HK-2 (cell line): ENCODE data around the gene ATP8B1.
A peak's percentile ranks its signal among the peaks of the same experiment; 100 is the strongest.
"Not testable (repeated sequence)": the region's sequence is repeated elsewhere in the genome, so short reads cannot be mapped to it uniquely, and the experiment has no call there.

ENCODE experiments used
- DNase-seq: peaks from one replicate; pipeline ENCODE4 v3.0.0-alpha.2; 2018; ENCODE audit not compliant: unreplicated experiment

ATP8B1 gene

DNA sequence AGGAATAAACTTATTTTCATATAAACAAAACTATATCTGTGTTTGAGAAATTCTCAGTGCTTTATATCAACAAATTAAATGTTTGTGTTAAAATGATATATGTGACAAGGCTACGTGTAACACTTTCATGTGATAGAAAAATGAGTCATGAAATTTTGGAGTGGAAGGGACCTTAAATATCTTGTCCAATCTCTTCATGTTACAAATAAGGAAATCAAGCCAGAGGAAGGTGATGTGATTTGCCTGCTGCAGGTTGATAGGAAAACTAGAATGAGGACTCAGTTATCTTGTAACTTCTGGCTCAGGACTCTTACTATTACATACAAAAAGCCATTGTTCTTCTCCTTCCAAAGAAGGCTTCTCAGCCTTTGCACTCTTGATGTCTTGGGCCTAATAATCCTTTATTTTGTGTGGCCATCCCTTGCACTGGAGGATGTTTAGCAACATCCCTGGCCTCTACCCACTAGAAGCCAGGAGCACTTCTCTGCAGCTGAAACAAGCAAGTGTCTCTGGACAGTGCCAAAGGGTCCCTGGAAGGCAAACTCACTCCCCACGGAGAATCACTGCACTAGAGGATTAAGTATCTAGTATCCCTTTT, 138.4 kb downstream of the ATP8B1 start:
- DNase-seq: no peak

- DNase-seq: peak; percentile 13
These were observed 142.2 kb downstream of the ATP8B1 start for GRCh38 chr18:57660961-57661360.

DNA sequence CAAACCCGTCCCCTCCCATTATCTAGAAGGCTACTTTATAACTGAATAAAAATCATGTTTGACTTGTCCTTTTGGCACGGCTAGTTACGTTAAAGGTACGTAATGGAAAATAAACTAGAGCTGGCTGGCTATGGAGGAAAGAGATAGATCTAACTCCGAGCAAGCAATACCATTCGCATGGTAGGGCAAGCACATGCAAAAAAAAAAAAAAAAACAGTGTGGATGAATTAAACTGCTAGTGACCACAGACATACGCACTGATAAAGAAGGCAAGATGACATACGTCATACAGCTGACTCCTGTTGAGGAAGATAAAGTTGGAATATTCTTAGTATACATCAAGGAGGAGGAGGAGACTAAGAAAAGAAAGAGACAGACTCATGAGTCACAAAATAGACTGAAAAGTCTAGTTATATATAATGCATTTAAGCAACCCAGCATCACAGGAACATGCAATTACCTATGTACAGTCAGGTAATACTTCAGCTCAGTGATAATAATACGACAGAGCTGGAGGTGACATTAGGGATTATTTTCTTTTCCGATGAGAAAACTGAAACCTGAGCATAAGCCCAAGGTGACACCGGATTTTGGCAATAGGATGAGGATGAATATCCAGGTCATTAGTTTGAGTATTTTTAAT, 143.5 kb downstream of the ATP8B1 start:
- no peak for DNase-seq

- DNase-seq: no peak
These were observed 145.6 kb downstream of the ATP8B1 start for GRCh38 chr18:57657542-57657941.

DNA sequence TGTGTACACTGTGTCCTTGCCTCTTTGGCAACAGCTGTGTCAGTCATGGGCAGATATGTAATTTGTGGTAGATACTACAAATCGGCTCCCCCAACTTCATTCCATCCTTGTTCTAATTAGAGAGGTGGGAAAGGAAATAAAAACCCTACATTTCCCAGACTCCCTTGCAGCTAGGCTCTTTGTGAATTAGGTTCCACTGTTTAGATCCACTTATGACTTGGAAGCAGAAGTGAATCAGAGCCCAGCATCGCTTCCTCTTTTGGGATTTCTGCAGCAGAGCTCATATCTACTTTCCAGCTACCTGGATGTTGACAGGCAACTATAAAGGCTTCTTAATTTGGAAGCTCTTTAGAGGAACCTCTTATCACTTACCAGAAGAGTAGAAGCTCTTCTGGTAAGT, 147.4 kb downstream of the ATP8B1 start:
- DNase-seq: no peak

DNA sequence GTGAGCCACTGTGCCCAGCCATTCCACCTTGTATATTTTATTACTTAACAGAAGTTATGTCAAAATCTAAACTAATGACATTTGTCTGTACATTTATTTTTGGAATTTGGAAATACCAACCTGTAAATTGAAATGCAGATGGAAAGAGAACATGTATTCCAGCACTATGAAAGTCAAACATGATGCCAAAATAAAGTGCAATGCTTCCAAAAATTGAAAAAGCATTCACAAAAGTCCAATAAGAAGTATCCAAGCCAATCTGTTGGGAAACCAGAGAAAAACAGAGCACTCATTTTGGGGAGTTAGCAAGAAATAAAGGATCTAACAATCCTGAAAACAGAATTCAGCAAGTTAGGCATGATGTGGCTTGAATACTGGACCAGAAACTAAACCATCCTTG, 151.2 kb downstream of the ATP8B1 start:
- no peak for DNase-seq

GRCh38 chr18:57649556-57650500, 153.3 kb downstream of the ATP8B1 start:
- no peak for DNase-seq

GRCh38 chr18:57648414-57648813, 154.7 kb downstream of the ATP8B1 start:
- no peak for DNase-seq

DNA sequence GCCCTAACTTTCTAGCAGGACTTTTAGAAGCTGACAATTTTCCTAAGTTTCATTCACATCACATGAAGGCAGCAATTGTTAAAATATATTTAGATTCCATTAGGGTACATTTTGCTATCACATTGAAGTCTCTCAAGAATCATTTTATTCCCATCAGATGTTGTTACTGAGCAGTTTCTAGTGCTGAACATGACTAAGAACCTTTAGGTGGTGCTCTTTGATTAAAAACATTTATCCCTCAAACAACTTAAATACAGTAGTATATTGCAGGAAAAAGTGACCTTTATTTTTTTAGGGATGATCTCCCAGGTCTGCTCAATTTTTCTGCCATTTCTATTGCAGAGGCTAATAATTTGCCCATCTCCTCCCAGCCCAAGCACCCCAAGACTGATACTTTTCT, 158.6 kb downstream of the ATP8B1 start:
- no peak for DNase-seq

- not testable (repeated sequence) for DNase-seq
These were observed 159.4 kb downstream of the ATP8B1 start for GRCh38 chr18:57643726-57644125.

- DNase-seq: not testable (repeated sequence)
These were observed 160.7 kb downstream of the ATP8B1 start for GRCh38 chr18:57642462-57642861.

DNA sequence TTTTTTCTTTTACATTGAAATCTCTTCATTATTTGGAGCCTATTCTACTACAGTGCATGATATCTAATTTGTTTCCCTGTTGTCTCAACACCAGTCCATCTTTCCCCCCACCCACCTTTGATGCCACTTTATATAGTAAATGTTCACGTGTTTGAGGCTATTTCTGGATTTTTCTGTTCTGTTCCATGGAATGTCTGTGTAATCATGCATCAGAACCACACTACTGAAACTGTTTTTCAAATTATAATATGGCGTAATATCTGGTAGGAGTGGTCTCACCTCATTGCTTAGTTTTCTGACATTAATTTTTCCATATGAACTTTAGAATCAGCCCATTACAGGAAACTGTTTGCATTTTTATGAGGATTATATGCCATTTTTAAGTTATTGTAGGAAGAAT, 162.4 kb downstream of the ATP8B1 start:
- no peak for DNase-seq

- DNase-seq: no peak
These were observed 162.9 kb downstream of the ATP8B1 start for GRCh38 chr18:57640236-57640635.

DNA sequence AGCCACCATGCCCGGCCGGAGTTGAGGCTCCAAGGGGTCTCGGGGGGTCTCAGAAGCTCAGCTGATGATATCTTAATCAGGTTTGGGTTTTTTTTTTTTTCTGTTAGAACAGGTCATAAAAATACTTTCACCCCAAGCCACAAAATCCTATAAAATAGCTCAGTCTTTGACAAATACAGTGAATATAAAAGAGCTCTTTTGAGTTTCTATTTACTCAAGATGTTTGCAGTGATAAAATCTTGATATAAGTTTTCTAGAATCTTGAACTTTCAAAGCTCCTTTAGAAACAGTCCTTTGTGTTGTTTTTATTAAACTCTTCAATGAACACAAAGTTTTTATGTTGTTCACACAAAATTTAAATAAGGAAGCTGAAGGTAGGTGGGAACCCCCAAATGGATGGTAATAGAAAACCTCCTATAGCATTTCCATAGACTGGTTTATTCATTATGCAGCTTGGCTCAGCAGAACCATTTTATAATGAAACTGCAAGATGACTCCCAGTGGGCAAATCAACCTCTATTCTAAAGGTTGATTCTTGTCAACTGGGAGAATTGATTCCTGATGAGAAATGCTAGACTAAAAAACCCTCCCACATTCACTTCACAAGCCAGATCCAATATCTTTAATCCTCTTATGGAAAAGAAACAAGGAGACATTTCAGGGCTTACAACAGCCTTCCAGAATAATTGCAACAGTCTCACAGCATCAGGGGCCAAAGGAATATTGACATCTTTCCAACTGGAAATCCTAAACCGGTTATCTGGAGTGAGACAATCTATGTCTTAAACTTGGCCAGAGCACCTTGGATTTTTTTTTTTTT, 167.9 kb downstream of the ATP8B1 start:
- no peak for DNase-seq

DNA sequence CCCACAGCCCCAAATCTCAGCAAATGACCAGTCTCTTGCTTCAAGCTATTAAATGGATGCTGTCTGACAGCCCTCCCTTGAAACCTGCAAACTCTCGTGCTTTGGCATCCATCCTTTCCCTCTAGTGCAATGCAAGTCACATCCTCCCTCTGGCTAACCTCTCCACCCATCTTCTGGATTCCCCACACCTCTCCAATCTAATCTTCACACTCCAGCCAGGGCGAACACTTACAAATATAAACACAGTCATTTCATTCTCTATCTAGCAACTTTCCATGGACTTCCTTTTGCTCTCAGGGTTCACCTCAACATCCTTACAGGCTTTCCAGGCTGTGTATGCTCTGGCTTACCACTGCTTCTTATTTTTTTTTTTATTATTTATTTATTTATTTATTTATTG, 171.4 kb downstream of the ATP8B1 start:
- no peak for DNase-seq

DNA sequence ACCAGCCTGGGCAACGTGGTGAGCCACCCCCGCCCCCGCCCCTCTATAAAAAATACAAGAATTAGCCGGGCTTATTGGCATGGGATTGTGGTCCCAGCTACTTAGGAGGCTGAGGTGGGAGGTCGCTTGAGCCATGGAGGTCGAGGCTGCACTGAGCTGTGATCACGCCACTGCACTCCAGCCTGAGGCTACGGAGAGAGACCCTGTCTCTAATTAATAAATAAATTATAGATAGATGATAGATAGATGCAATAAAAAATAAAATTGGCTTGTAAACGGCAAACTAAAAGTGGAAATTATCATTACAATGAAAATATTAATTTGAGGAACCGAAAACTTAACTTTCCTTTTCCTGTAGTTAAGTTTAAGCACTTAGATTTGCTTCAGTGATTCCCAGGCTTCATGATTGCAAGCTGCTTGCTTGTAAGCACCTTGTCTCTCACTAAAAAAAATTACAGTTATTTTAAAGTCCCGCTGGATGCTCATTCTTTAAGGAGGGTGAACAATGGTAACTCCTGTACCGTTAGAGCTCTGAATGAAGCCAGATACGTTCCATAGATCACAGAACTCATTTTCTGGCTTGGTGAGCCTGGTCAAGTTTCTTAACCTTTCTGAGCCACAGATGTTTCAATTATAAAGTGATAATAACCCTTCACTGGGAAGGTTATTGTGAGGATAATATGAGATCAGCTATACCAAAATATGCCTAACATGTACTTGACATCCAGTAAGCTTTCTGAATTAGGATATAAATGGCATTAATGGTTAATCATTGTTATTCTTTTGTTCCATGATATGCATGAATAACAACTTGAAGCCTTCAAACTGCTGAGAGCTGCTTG, 172.1 kb downstream of the ATP8B1 start:
- DNase-seq: no peak

- peak; percentile 77 for DNase-seq
These were observed 172.9 kb downstream of the ATP8B1 start for GRCh38 chr18:57630002-57630753.

DNA sequence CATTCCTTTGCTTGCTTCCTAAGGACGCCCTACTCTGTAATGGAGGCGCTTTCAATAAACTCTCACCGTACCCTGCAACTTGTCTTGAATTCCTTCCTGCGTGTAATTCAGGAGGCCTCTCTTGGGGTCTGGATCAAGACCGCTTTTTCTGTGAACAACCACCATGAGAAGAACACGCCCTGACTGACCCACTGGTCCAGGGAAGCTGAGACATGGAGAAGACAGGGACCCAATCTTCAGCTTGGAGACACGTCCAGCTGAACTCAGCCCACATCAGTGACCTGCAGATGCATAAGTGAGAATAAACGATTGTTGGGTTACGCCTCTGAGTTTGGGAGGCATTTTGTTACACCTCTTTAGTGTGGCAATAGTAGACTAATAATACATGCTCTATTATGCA, 173.7 kb downstream of the ATP8B1 start:
- DNase-seq: no peak

GRCh38 chr18:57627488-57627887, 175.6 kb downstream of the ATP8B1 start:
- no peak for DNase-seq

- DNase-seq: peak; percentile 18
These were observed 178.1 kb downstream of the ATP8B1 start for GRCh38 chr18:57624988-57625387.
